ENCODE results near the gene CREM.

DNA sequence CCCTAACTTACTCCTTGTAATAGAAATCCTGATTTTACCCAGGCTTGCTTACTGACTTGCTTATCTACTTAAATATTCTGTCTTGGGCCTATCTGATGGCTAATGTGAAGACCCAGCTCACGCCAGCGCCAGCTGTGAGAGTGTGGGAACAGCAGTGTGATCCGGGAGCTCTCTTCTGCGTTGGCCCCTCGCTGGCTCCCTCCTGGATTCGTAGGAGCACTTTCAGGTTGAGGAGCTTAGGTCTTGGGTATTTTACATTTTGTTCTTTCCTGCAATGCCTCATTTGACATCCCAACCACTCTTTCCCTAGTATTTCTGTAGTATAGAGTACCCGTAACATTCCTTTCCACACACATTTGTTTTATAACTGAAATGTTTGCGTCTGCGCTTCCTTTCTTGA is 51.7 kb downstream of the CREM start:
- TF ChIP-seq POLR2A (IDR thresholded peaks at IDR 0.05): no peak
- TF ChIP-seq CTCF (IDR thresholded peaks at IDR 0.05): no peak

Measured in testis (tissue), 2 donors.